B cell (primary cell): ENCODE results near the gene TEAD1. TPM values are rescaled to one million over a fixed set of nuclear protein-coding genes. Genes with fewer than 3 reads are reported as not detected.

Experiments used
- ATAC-seq: fragments of 200-7000 bp; cut with Tn5 transposase; one replicate; pipeline ENCODE4 v1.10.0; 2021; ENCODE audit warnings: low read depth, mild to moderate bottlenecking, moderate number of reproducible peaks, moderate library complexity
- CTCF ChIA-PET: fragments of 350-600 bp; sonication (Branson Sonifier 250); formaldehyde crosslinking; loops from one replicate; lab custom pipeline; 2021; ENCODE audit warnings: antibody characterized with exemption, inconsistent platforms; lab: Charles Lee
- POLR2A ChIA-PET: fragments of 350-600 bp; sonication (Branson Sonifier 250); formaldehyde crosslinking; loops from one replicate; lab custom pipeline; 2021; ENCODE audit warnings: antibody characterized with exemption; lab: Charles Lee
- DNase-seq: peaks from one replicate; pipeline ENCODE4 v3.0.0; 2013
- H2AFZ ChIP-seq: 2 replicates; pipeline ENCODE4 v1.6.1; 2012; ENCODE audit warnings: mild to moderate bottlenecking, low read depth, low read length; ENCODE audit not compliant: insufficient read depth, poor library complexity, severe bottlenecking
- H3K27ac ChIP-seq, 2 donors: 1 replicate in 1 of 2; 2 replicates in 1 of 2; pipeline ENCODE4 v1.5.1; 2012 to 2013; ENCODE audit warnings: low read length in 2 of 2, mild to moderate bottlenecking in 2 of 2, moderate library complexity in 1 of 2
- H3K27me3 ChIP-seq, 4 experiments: fragments of 200-600 bp in 1 of 4; sonication (generic) in 1 of 4; replicated peaks in 1 of 4; 1 replicate in 2 of 4; 2 replicates in 2 of 4; pipeline versions ENCODE4 v1.6.1 to v1.7.0; 2013 to 2016; ENCODE audit warnings: low read length in 3 of 4, mild to moderate bottlenecking in 2 of 4, mixed read lengths in 1 of 4, moderate library complexity in 1 of 4; ENCODE audit not compliant: insufficient read depth in 4 of 4, control insufficient read depth in 3 of 4; ENCODE audit errors: control extremely low read depth in 1 of 4
- H3K36me3 ChIP-seq, 2 experiments: replicated peaks in 1 of 2; 1 replicate in 1 of 2; 2 replicates in 1 of 2; pipeline versions ENCODE4 v1.6.1 to v1.7.1; 2013; ENCODE audit warnings: low read length in 1 of 2; ENCODE audit not compliant: insufficient read depth in 2 of 2, control insufficient read depth in 1 of 2; ENCODE audit errors: control extremely low read depth in 1 of 2, extremely low read depth in 1 of 2
- H3K4me1 ChIP-seq, 2 donors: fragments of 200-600 bp in 1 of 2; sonication (generic) in 1 of 2; 1 replicate in 1 of 2; 2 replicates in 1 of 2; pipeline versions ENCODE4 v1.5.1 to v1.6.1; 2013 to 2017; ENCODE audit warnings: low read length in 2 of 2; ENCODE audit not compliant: control insufficient read depth in 2 of 2, insufficient read depth in 2 of 2
- H3K4me2 ChIP-seq: replicated peaks from 2 replicates; pipeline ENCODE3; 2012; ENCODE audit warnings: mild to moderate bottlenecking, low read depth, low read length; ENCODE audit not compliant: poor library complexity, severe bottlenecking
- H3K4me3 ChIP-seq, 5 experiments: fragments of 200-600 bp in 1 of 5; sonication (generic) in 1 of 5; 1 replicate in 3 of 5; 2 replicates in 2 of 5; pipeline versions ENCODE4 v1.5.1 to v1.7.0; 2011 to 2016; ENCODE audit warnings: low read length in 4 of 5, mild to moderate bottlenecking in 4 of 5, low read depth in 2 of 5, control low read depth in 1 of 5, moderate library complexity in 1 of 5; ENCODE audit not compliant: insufficient read depth in 1 of 5; ENCODE audit errors: control extremely low read depth in 1 of 5, extremely low read depth in 1 of 5
- H3K79me2 ChIP-seq: fragments of 200-600 bp; sonication (generic); one replicate; pipeline ENCODE4 v1.6.0; 2016; ENCODE audit warnings: low read length; ENCODE audit not compliant: control insufficient read depth, insufficient read depth
- H3K9ac ChIP-seq: fragments of 200-600 bp; sonication (generic); 2 replicates; pipeline ENCODE4 v1.6.1; 2017; ENCODE audit warnings: mild to moderate bottlenecking, low read length, moderate library complexity
- H3K9me3 ChIP-seq, 3 donors: one replicate each; pipeline versions ENCODE4 v1.6.1 to v1.7.1; 2013; ENCODE audit warnings: low read length in 2 of 3; ENCODE audit not compliant: control insufficient read depth in 2 of 3, insufficient read depth in 1 of 3; ENCODE audit errors: control extremely low read depth in 1 of 3
- H4K20me1 ChIP-seq: 2 replicates; pipeline ENCODE4 v1.6.0; 2012; ENCODE audit warnings: mild to moderate bottlenecking, low read length; ENCODE audit not compliant: insufficient read depth, control insufficient read depth, poor library complexity, severe bottlenecking
- H3K27ac Mint-ChIP-seq: one replicate; pipeline ENCODE4 v1.8.0; 2021; ENCODE audit warnings: mixed read lengths
- H3K27me3 Mint-ChIP-seq: one replicate; pipeline ENCODE4 v1.8.0; 2021; ENCODE audit warnings: mixed read lengths
- H3K4me1 Mint-ChIP-seq: one replicate; pipeline ENCODE4 v1.8.0; 2021; ENCODE audit warnings: mixed read lengths
- H3K4me3 Mint-ChIP-seq: one replicate; pipeline ENCODE4 v1.8.0; 2021; ENCODE audit warnings: mixed read lengths
- H3K9me3 Mint-ChIP-seq: one replicate; pipeline ENCODE4 v1.8.0; 2022; ENCODE audit warnings: mixed read lengths; ENCODE audit not compliant: insufficient read depth
- CTCF ChIP-seq: fragments of 200-600 bp; IDR thresholded peaks from one replicate; pipeline ENCODE4 v1.8.0; 2022; ENCODE audit warnings: antibody characterized with exemption, mild to moderate bottlenecking
- EZH2 ChIP-seq: IDR thresholded peaks from 2 replicates; pipeline ENCODE4 v1.6.1; 2012; ENCODE audit warnings: borderline replicate concordance, low read depth, mild to moderate bottlenecking, moderate library complexity, low read length; ENCODE audit not compliant: insufficient read depth, poor library complexity, severe bottlenecking
- WGBS: methylation state at CpG from one replicate; pipeline ENCODE4 v1.1.5; 2013; ENCODE audit warnings: missing lambda C conversion rate; ENCODE audit not compliant: insufficient coverage; 5-methylcytosine and 5-hydroxymethylcytosine counted together
- intact Hi-C: fragments of 100-400 bp; cut with micrococcal nuclease; formaldehyde crosslinking; loops from one replicate; pipeline ENCODE4 v1.10.0; 2022
- polyA plus RNA-seq: library from polyadenylated mRNA; depleted of rRNA; stranded (reverse); fragments of >200 nt; gene quantifications from 2 replicates; pipeline ENCODE4 v1.2.3, GENCODE V29; 2012
- total RNA-seq, 2 donors: library from RNA; stranded (reverse); fragments of 120-200 nt in 1 of 2; gene quantifications; 1 replicate in 1 of 2; 2 replicates in 1 of 2; pipeline versions ENCODE4 v1.2.3 to v1.2.4, GENCODE V29; 2013 to 2022

Gene TEAD1
- total and polyA plus RNA-seq, 2 donors (not counting 1 experiment from before 2014, with no cell fraction given) = 0.30 TPM; not detected in 1

- Mint-ChIP-seq H3K4me1 (no peaks in the 10 kb centered on the region), H3K27ac (no peak overlapping the region), H3K9me3 (no peaks in the 10 kb centered on the region), H3K4me3 (no peak overlapping the region), H3K27me3 (peaks cover 5% of the 10 kb centered on the region)
- no peak overlapping the region for H3K27ac ChIP-seq
- no peak for ATAC-seq
- WGBS = 43% methylated on average over 3 of the region's 3 CpGs
- TF ChIP-seq CTCF (no peak), EZH2 (no peak)
- no peak for DNase-seq
- no peak overlapping the region for H3K4me3 ChIP-seq
- H3K36me3 ChIP-seq = no peaks in the 10 kb centered on the region
- H2AFZ ChIP-seq = no peak overlapping the region
- H4K20me1 ChIP-seq = no peaks in the 10 kb centered on the region
- no peaks in the 10 kb centered on the region for H3K4me1 ChIP-seq
- no peak overlapping the region for H3K9ac ChIP-seq
- H3K79me2 ChIP-seq = no peaks in the 10 kb centered on the region
- CTCF ChIA-PET = no interaction called here
- H3K4me2 ChIP-seq = no peak overlapping the region
- no peaks in the 10 kb centered on the region for H3K9me3 ChIP-seq
- POLR2A ChIA-PET = no interaction called here
- no peaks in the 10 kb centered on the region for H3K27me3 ChIP-seq
- intact Hi-C loops = no loop called here
Measured at GRCh38 chr11:12769834-12770345, 95.7 kb downstream of the TEAD1 start.

GRCh38 chr11:12770435-12770834, 96.2 kb downstream of the TEAD1 start:
- DNase-seq (no peak), ATAC-seq (no peak)
- H3K4me3 Mint-ChIP-seq = no peak overlapping the region
- Histone ChIP-seq H3K27ac (no peak overlapping the region), H3K9ac (no peak overlapping the region), H3K79me2 (no peaks in the 10 kb centered on the region), H3K27me3 (no peaks in the 10 kb centered on the region), H3K36me3 (no peaks in the 10 kb centered on the region), H2AFZ (no peak overlapping the region), H3K4me1 (no peaks in the 10 kb centered on the region), H3K4me2 (no peak overlapping the region), H3K9me3 (no peaks in the 10 kb centered on the region), H3K4me3 (no peak overlapping the region), H4K20me1 (no peaks in the 10 kb centered on the region)
- no peaks in the 10 kb centered on the region for H3K9me3 Mint-ChIP-seq
- no peak overlapping the region for H3K27ac Mint-ChIP-seq
- intact Hi-C loops = no loop called here
- H3K27me3 Mint-ChIP-seq = peaks cover 5% of the 10 kb centered on the region
- H3K4me1 Mint-ChIP-seq = no peaks in the 10 kb centered on the region
- WGBS = no CpG with 5 or more reads among the region's 1 CpG
- CTCF ChIA-PET = no interaction called here
- TF ChIP-seq EZH2 (no peak), CTCF (no peak)
- POLR2A ChIA-PET = no interaction called here
